HCT116 (cell line): ENCODE measurements around the gene YARS2. TPM values are rescaled to one million over a fixed set of nuclear protein-coding genes. Genes with fewer than 3 reads are reported as not detected.
"Not testable (repeated sequence)": the region's sequence is repeated elsewhere in the genome, so short reads cannot be mapped to it uniquely, and the experiment has no call there.

Experiments
- ATAC-seq: fragments of 200-7000 bp; cut with Tn5 transposase; 2 replicates; pipeline ENCODE4 v1.9.1; 2020; ENCODE audit warnings: mild to moderate bottlenecking, moderate library complexity
- BruUV-seq: library from RNA; stranded (reverse); fragments of 400-500 nt; replicated peaks from 2 replicates; lab custom pipeline; 2021; lab: Mats Ljungman, UMichigan
- CTCF ChIA-PET: fragments of 300-600 bp; sonication (Branson Sonifier 250); formaldehyde crosslinking; loops from one replicate; lab custom pipeline; 2021; ENCODE audit warnings: antibody characterized with exemption; lab: Charles Lee
- POLR2A ChIA-PET: fragments of 300-600, 350-600 bp; sonication (Branson Sonifier 250); formaldehyde crosslinking; loops from one replicate; lab custom pipeline; 2021; ENCODE audit warnings: antibody characterized with exemption; lab: Charles Lee
- RAD21 ChIA-PET, 2 experiments: fragments of 300-600 bp; sonication (Branson Sonifier 250); formaldehyde crosslinking; loops; one replicate each; lab custom pipeline; 2023; ENCODE audit warnings: low total read pairs in 2 of 2; ENCODE audit not compliant: uncharacterized antibody in 2 of 2, unreplicated experiment in 2 of 2, low non-redundant PET in 1 of 2; lab: Charles Lee
- DNase-seq: peaks from one replicate; pipeline ENCODE4 v3.0.0-alpha.2; 2010; ENCODE audit warnings: low read depth, low spot score
- H2AFZ ChIP-seq: fragments of 200-600 bp; shearing (Covaris generic), sonication (generic); 2 replicates; pipeline ENCODE4 v1.6.1; 2017; ENCODE audit warnings: low read depth, mixed run types, mixed read lengths, antibody characterized with exemption, low read length; ENCODE audit not compliant: poor library complexity, severe bottlenecking
- H3K27ac ChIP-seq: 2 replicates; pipeline ENCODE4 v1.5.1; 2012; ENCODE audit warnings: low read depth, low read length
- H3K27me3 ChIP-seq: fragments of 200-600 bp; sonication (generic); 2 replicates; pipeline ENCODE4 v1.6.1; 2016; ENCODE audit warnings: mixed run types, low read length, mixed read lengths; ENCODE audit not compliant: insufficient read depth
- H3K36me3 ChIP-seq, 2 experiments: fragments of 200-500 bp in 1 of 2; fragments of 200-600 bp in 1 of 2; sonication (Bioruptor generic) in 1 of 2; sonication (generic) in 1 of 2; 2 replicates each; pipeline versions ENCODE4 v1.5.1 to v1.6.1; 2014 to 2016; ENCODE audit warnings: low read length in 2 of 2, inconsistent platforms in 1 of 2, mixed read lengths in 1 of 2, mixed run types in 1 of 2; ENCODE audit not compliant: insufficient read depth in 2 of 2, control insufficient read depth in 1 of 2
- H3K4me1 ChIP-seq, 2 experiments: fragments of 200-600 bp in 1 of 2; sonication (generic) in 1 of 2; 2 replicates each; pipeline versions ENCODE4 v1.5.1 to v1.6.1; 2012 to 2017; ENCODE audit warnings: low read length in 2 of 2, inconsistent platforms in 1 of 2, mild to moderate bottlenecking in 1 of 2, mixed read lengths in 1 of 2, mixed run types in 1 of 2, moderate library complexity in 1 of 2; ENCODE audit not compliant: insufficient read depth in 2 of 2, control insufficient read depth in 1 of 2
- H3K4me2 ChIP-seq: fragments of 200-600 bp; sonication (generic); 2 replicates; pipeline ENCODE4 v1.6.1; 2017; ENCODE audit warnings: mixed run types, low read length, mixed read lengths
- H3K4me3 ChIP-seq, 2 experiments: fragments of 200-600 bp in 1 of 2; sonication (generic) in 1 of 2; replicated peaks in 1 of 2; 2 replicates each; pipeline ENCODE4 v1.5.1; 2011 to 2016; ENCODE audit warnings: low read length in 2 of 2, control low read depth in 1 of 2, low read depth in 1 of 2, mild to moderate bottlenecking in 1 of 2, mixed read lengths in 1 of 2, mixed run types in 1 of 2
- H3K79me2 ChIP-seq: fragments of 200-600 bp; sonication (generic); 2 replicates; pipeline ENCODE4 v1.6.1; 2017; ENCODE audit warnings: mild to moderate bottlenecking, mixed run types, low read length, moderate library complexity, mixed read lengths; ENCODE audit not compliant: insufficient read depth
- H3K9ac ChIP-seq: fragments of 200-600 bp; sonication (generic); 2 replicates; pipeline ENCODE4 v1.6.1; 2016; ENCODE audit warnings: low read length, mixed read lengths
- H3K9me2 ChIP-seq: fragments of 200-600 bp; sonication (generic), shearing (Covaris generic); 2 replicates; pipeline ENCODE4 v1.6.1; 2017; ENCODE audit warnings: mixed run types, mild to moderate bottlenecking, moderate library complexity; ENCODE audit not compliant: insufficient read depth
- H3K9me3 ChIP-seq, 2 experiments: fragments of 200-500 bp in 1 of 2; fragments of 200-600 bp in 1 of 2; sonication (Bioruptor generic) in 1 of 2; sonication (generic) in 1 of 2; 2 replicates each; pipeline ENCODE4 v1.6.1; 2014 to 2017; ENCODE audit warnings: low read length in 2 of 2, mixed read lengths in 2 of 2, inconsistent platforms in 1 of 2, low read depth in 1 of 2, mild to moderate bottlenecking in 1 of 2, mixed run types in 1 of 2, moderate library complexity in 1 of 2; ENCODE audit not compliant: control insufficient read depth in 1 of 2, insufficient read depth in 1 of 2
- H4K20me1 ChIP-seq: fragments of 200-600 bp; sonication (generic), shearing (Covaris generic); 2 replicates; pipeline ENCODE4 v1.6.1; 2017; ENCODE audit warnings: mixed run types, mild to moderate bottlenecking, moderate library complexity; ENCODE audit not compliant: insufficient read depth
- MAX ChIP-seq: IDR thresholded peaks from 2 replicates; pipeline ENCODE4 v1.6.1; 2012
- POLR2A ChIP-seq: IDR thresholded peaks from 2 replicates; pipeline ENCODE4 v1.7.0; 2011; ENCODE audit warnings: borderline replicate concordance; ENCODE audit not compliant: insufficient read depth, insufficient read length; ENCODE audit errors: extremely low read depth
- RAD21 ChIP-seq: IDR thresholded peaks from 2 replicates; pipeline ENCODE4 v1.6.1; 2012; ENCODE audit warnings: low read depth, mild to moderate bottlenecking
- ZBTB33 ChIP-seq: IDR thresholded peaks from 2 replicates; pipeline ENCODE4 v1.6.1; 2011; ENCODE audit warnings: mild to moderate bottlenecking, low read length, moderate library complexity; ENCODE audit not compliant: insufficient replicate concordance; ENCODE audit errors: extremely low read depth
- intact Hi-C: fragments of 100-400 bp; cut with micrococcal nuclease; formaldehyde crosslinking; loops from 2 replicates; pipeline ENCODE4 v1.10.0; 2022
- total RNA-seq: library from RNA; stranded (reverse); gene quantifications from one replicate; pipeline ENCODE4 v1.2.1, GENCODE V29; 2021; ENCODE audit not compliant: unreplicated experiment

YARS2 gene
- total RNA-seq, 1 experiment from 2014 or later, result 26.7 TPM

GRCh38 chr12:32702473-32702872, 53.2 kb downstream of the YARS2 start:
- RAD21 ChIA-PET, result no interaction called here
- POLR2A ChIA-PET, result interaction anchor here (0.6 kb wide), 1 partner anchor 18 kb away, joined by 3 read pairs; no protein-coding TSS in a partner anchor
- Histone ChIP-seq H3K9me3 (no peaks in the 10 kb centered on the region), H3K27me3 (no peaks in the 10 kb centered on the region), H3K4me1 (no peaks in the 10 kb centered on the region), H3K36me3 (peaks cover 0 to 3% of the 10 kb centered on the region in 2 experiments; a peak in 1 of 4 replicates)
- TF ChIP-seq RAD21 (no peak), ZBTB33 (no peak), MAX (no peak), POLR2A (no peak)
- TF ChIP-seq, all 23 proteins: peak for 0
- H3K79me2 ChIP-seq, result peaks cover 42% of the 10 kb centered on the region
- ATAC-seq, result no peak
- H3K4me2 ChIP-seq, result no peak overlapping the region
- no peaks in the 10 kb centered on the region for H3K9me2 ChIP-seq
- no peak overlapping the region for H3K27ac ChIP-seq
- CTCF ChIA-PET, result interaction anchor here (1.3 kb wide), 1 partner anchor 53 kb away, joined by 5 read pairs; the partner anchor contains the start of gene YARS2
- H4K20me1 ChIP-seq, result no peaks in the 10 kb centered on the region; the same call in 1 of the 2 replicates
- intact Hi-C loops, result no loop called here
- H3K9ac ChIP-seq, result no peak overlapping the region
- DNase-seq, result no peak
- BruUV-seq, result no TSS peak
- no peak overlapping the region for H3K4me3 ChIP-seq
- no peak overlapping the region for H2AFZ ChIP-seq

GRCh38 chr12:32699437-32699836, 56.3 kb downstream of the YARS2 start:
- H3K79me2 ChIP-seq, result peaks cover 60% of the 10 kb centered on the region
- H3K4me3 ChIP-seq, H3K4me1 ChIP-seq, CTCF ChIA-PET, RAD21 ChIA-PET, ATAC-seq, H3K27me3 ChIP-seq, DNase-seq, H3K27ac ChIP-seq, intact Hi-C loops, POLR2A ChIA-PET, H3K36me3 ChIP-seq, H3K9ac ChIP-seq, H3K9me3 ChIP-seq, H2AFZ ChIP-seq, H3K4me2 ChIP-seq, H3K9me2 ChIP-seq, H4K20me1 ChIP-seq, BruUV-seq: not testable (repeated sequence)
